ENCODE data around the gene AKAP3.

Gene AKAP3

GRCh38 chr12:4591180-4591687 is 57.6 kb downstream of the AKAP3 start:
- no peak for DNase-seq

GRCh38 chr12:4589941-4590340 is 58.9 kb downstream of the AKAP3 start:
- no peak for DNase-seq

GRCh38 chr12:4588916-4589315 is 59.9 kb downstream of the AKAP3 start:
- DNase-seq, result no peak

- no peak for DNase-seq
These were observed 61.7 kb downstream of the AKAP3 start for GRCh38 chr12:4587108-4587507.

- no peak for DNase-seq
These were observed 62.4 kb downstream of the AKAP3 start for GRCh38 chr12:4586500-4586899.

GRCh38 chr12:4584896-4585295 is 64.0 kb downstream of the AKAP3 start:
- DNase-seq, result no peak

- DNase-seq, result no peak
These were observed 64.6 kb downstream of the AKAP3 start for GRCh38 chr12:4584281-4584680.

- no peak for DNase-seq
These were observed 68.6 kb downstream of the AKAP3 start for GRCh38 chr12:4580281-4580688.

GRCh38 chr12:4579305-4580102 is 69.3 kb downstream of the AKAP3 start:
- no peak for DNase-seq

- DNase-seq, result no peak
These were observed 76.2 kb downstream of the AKAP3 start for GRCh38 chr12:4572680-4573079.

- no peak for DNase-seq
These were observed 79.6 kb downstream of the AKAP3 start for GRCh38 chr12:4569261-4569660.

GRCh38 chr12:4567073-4567881 is 81.6 kb downstream of the AKAP3 start:
- no peak for DNase-seq

GRCh38 chr12:4566474-4566873 is 82.4 kb downstream of the AKAP3 start:
- DNase-seq, result no peak
